Measurements from ENCODE around the gene NOS1AP.
"Not testable (repeated sequence)": the region's sequence is repeated elsewhere in the genome, so short reads cannot be mapped to it uniquely, and the experiment has no call there.

Gene NOS1AP

GRCh38 chr1:162055062-162055461, 14.4 kb upstream of the NOS1AP start:
- no peak for TF ChIP-seq CTCF (IDR thresholded peaks at IDR 0.05; ENCODE audit: control insufficient read depth, extremely low read depth, insufficient read depth)
- no peak for DNase-seq (ENCODE audit: low read depth)
- no peak overlapping the region for H3K4me3 ChIP-seq (ENCODE audit: low read depth, low read length)

- H3K4me3 ChIP-seq (ENCODE audit: low read depth, low read length), result no peak overlapping the region
- TF ChIP-seq CTCF (IDR thresholded peaks at IDR 0.05; ENCODE audit: control insufficient read depth, extremely low read depth, insufficient read depth), result peak; percentile 96
- DNase-seq (ENCODE audit: low read depth), result no peak
Observed at GRCh38 chr1:162056043-162056442, 13.4 kb upstream of the NOS1AP start.

- no peak for TF ChIP-seq CTCF (IDR thresholded peaks at IDR 0.05; ENCODE audit: control insufficient read depth, extremely low read depth, insufficient read depth)
- no peak overlapping the region for H3K4me3 ChIP-seq (ENCODE audit: low read depth, low read length)
Observed at GRCh38 chr1:162056579-162056978, 12.9 kb upstream of the NOS1AP start.

DNA sequence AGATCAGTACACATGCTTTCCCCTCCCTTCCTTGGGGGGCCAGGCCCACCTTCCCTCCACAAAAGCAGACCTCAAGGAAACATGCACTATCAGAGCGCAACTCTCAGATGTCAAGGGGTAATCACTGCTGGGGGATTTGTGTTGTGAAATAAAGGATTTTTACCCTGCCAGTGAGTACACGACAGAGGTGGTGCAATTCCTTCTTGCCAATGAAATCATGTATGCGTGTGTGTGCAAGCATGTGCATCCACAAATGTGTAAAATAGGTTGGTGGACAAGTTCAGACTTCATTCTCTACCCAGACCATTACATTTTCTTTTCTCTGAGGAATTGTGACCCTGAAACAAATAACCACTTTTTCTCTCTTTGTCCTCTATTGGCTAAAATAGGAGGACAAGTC, 9.8 kb upstream of the NOS1AP start:
- TF ChIP-seq CTCF (IDR thresholded peaks at IDR 0.05; ENCODE audit: control insufficient read depth, extremely low read depth, insufficient read depth), result no peak
- no peak overlapping the region for H3K4me3 ChIP-seq (ENCODE audit: low read depth, low read length)
- no peak for DNase-seq (ENCODE audit: low read depth)

More at GRCh38 chr1:162056579-162056978, 12.9 kb upstream of the NOS1AP start:
- no peak for DNase-seq (ENCODE audit: low read depth)

DNA sequence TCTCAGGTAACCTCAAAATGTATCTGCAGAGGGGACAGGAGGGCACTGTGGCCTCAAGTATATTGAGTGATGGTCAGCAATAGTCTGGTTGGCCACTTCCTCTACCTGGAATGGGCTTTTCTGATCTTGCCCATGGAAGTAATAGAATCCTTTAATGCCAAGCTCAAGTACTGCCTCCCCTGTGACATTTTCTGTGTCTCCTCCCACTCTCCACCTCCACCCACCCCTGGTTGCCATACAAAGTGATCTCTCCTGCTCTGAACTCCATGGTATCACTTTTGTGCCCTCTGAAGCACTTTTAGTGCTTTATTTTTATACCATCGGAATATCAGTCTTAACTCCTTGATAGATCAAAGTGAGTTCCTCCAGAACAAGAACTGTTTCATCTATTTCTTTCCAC, 9.2 kb upstream of the NOS1AP start:
- H3K4me3 ChIP-seq (ENCODE audit: low read depth, low read length), result no peak overlapping the region
- no peak for DNase-seq (ENCODE audit: low read depth)
- TF ChIP-seq CTCF (IDR thresholded peaks at IDR 0.05; ENCODE audit: control insufficient read depth, extremely low read depth, insufficient read depth), result no peak

DNA sequence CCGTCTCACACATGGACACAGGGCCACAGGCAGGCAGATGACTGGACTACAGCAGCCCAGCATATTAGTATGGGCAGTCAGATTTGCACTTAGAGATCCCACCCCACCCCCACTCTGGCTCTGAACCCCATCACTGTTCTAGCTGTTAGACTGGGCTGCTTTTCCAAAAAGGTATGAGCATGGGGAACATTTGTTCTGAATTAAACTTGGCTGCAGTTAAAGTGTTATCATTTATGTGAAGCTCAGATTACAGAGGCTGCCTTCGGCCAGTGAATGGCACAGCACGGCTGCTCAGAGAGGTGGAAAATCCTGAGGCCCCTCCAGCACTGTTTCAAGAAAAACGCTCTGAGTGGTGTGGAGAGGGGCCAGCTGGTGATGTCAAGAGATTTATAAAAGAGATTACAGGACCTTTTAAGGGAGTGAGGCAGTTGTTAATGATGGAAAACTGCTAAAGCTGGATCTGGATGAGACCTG, 6.9 kb upstream of the NOS1AP start:
- no peak overlapping the region for H3K4me3 ChIP-seq (ENCODE audit: low read depth, low read length)
- DNase-seq (ENCODE audit: low read depth), result no peak
- TF ChIP-seq CTCF (IDR thresholded peaks at IDR 0.05; ENCODE audit: control insufficient read depth, extremely low read depth, insufficient read depth), result no peak

GRCh38 chr1:162065016-162065415, 4.5 kb upstream of the NOS1AP start:
- no peak for DNase-seq (ENCODE audit: low read depth)
- TF ChIP-seq CTCF (IDR thresholded peaks at IDR 0.05; ENCODE audit: control insufficient read depth, extremely low read depth, insufficient read depth), result no peak
- no peak overlapping the region for H3K4me3 ChIP-seq (ENCODE audit: low read depth, low read length)

GRCh38 chr1:162066836-162067235, 2.7 kb upstream of the NOS1AP start:
- not testable (repeated sequence) for H3K4me3 ChIP-seq (ENCODE audit: low read depth, low read length); DNase-seq (ENCODE audit: low read depth)
